NCI-H748 treated with DMSO at 0.1 percent for 48 hours (cell line): ENCODE measurements around the gene GPRC5C.
"Not testable (repeated sequence)": the region's sequence is repeated elsewhere in the genome, so short reads cannot be mapped to it uniquely, and the experiment has no call there.

ENCODE experiments used
- DNase-seq: peaks from one replicate; lab custom pipeline; 2025; lab: John Stamatoyannopoulos, UW

GPRC5C gene

GRCh38 chr17:74431568-74432423 lies at the start of gene GPRC5C:
GPRC5C (plus strand) TSS chr17:74432088; CDS start chr17:74439777, 7,689 bp downstream.
- DNase-seq, result peak; percentile 52

GRCh38 chr17:74383141-74383540 lies 48.7 kb upstream of the GPRC5C start:
- DNase-seq, result no peak

GRCh38 chr17:74385201-74385600 lies 46.7 kb upstream of the GPRC5C start:
- DNase-seq, result no peak

- no peak for DNase-seq
Observed at GRCh38 chr17:74386386-74386785, 45.5 kb upstream of the GPRC5C start.

GRCh38 chr17:74387365-74388218 lies 44.3 kb upstream of the GPRC5C start:
- DNase-seq, result no peak

GRCh38 chr17:74389084-74389753 lies 42.7 kb upstream of the GPRC5C start:
- no peak for DNase-seq

- DNase-seq, result no peak
Observed at GRCh38 chr17:74389937-74390679, 41.8 kb upstream of the GPRC5C start.

GRCh38 chr17:74390680-74391653 lies 40.9 kb upstream of the GPRC5C start:
- no peak for DNase-seq

- no peak for DNase-seq
Observed at GRCh38 chr17:74391771-74392170, 40.1 kb upstream of the GPRC5C start.

- no peak for DNase-seq
Observed at GRCh38 chr17:74392848-74393247, 39.0 kb upstream of the GPRC5C start.

- DNase-seq, result no peak
Observed at GRCh38 chr17:74393346-74393942, 38.4 kb upstream of the GPRC5C start.

GRCh38 chr17:74394275-74394950 lies 37.5 kb upstream of the GPRC5C start:
- DNase-seq, result no peak

GRCh38 chr17:74394977-74395376 lies 36.9 kb upstream of the GPRC5C start:
- DNase-seq, result no peak

- DNase-seq, result no peak
Observed at GRCh38 chr17:74396567-74396966, 35.3 kb upstream of the GPRC5C start.

- no peak for DNase-seq
Observed at GRCh38 chr17:74402048-74402447, 29.8 kb upstream of the GPRC5C start.

GRCh38 chr17:74403512-74404137 lies 28.3 kb upstream of the GPRC5C start:
- no peak for DNase-seq

- DNase-seq, result no peak
Observed at GRCh38 chr17:74404218-74404617, 27.7 kb upstream of the GPRC5C start.

GRCh38 chr17:74404789-74405188 lies 27.1 kb upstream of the GPRC5C start:
- DNase-seq, result no peak

- not testable (repeated sequence) for DNase-seq
Observed at GRCh38 chr17:74405311-74405710, 26.6 kb upstream of the GPRC5C start.
